SK-N-MC (cell line): ENCODE measurements around the gene KDELR1.

Experiments used
- DNase-seq: peaks from one replicate; pipeline ENCODE4 v3.0.0-alpha.2; 2011; ENCODE audit warnings: low read depth, low spot score
- H3K27ac ChIP-seq: fragments of 200-600 bp; sonication (generic); 2 replicates; pipeline ENCODE4 v1.5.1; 2016; ENCODE audit warnings: mixed run types
- H3K36me3 ChIP-seq: fragments of 200-600 bp; sonication (generic); 2 replicates; pipeline ENCODE4 v1.6.1; 2017; ENCODE audit warnings: antibody characterized with exemption, low read length, mixed read lengths; ENCODE audit not compliant: insufficient read depth
- H3K4me3 ChIP-seq: fragments of 200-600 bp; sonication (generic); 2 replicates; pipeline ENCODE4 v1.5.1; 2016
- H3K9ac ChIP-seq: fragments of 200-600 bp; sonication (generic); 2 replicates; pipeline ENCODE4 v1.8.0; 2017; ENCODE audit warnings: mixed run types, mixed read lengths; ENCODE audit not compliant: insufficient read length
- H3K9me3 ChIP-seq: fragments of 200-600 bp; sonication (generic); 2 replicates; pipeline ENCODE4 v1.6.1; 2017; ENCODE audit warnings: low read depth, mild to moderate bottlenecking, antibody characterized with exemption, low read length, moderate library complexity, mixed read lengths
- EZH2 ChIP-seq: fragments of 200-600 bp; sonication (generic); IDR thresholded peaks from one replicate; pipeline ENCODE4 v1.6.1; 2017; ENCODE audit warnings: antibody characterized with exemption
- FOXP2 ChIP-seq: optimal IDR thresholded peaks from 2 replicates; pipeline ENCODE3; 2011; ENCODE audit warnings: mild to moderate bottlenecking, moderate library complexity; ENCODE audit not compliant: insufficient read depth; ENCODE audit errors: extremely low read length, control extremely low read depth
- POLR2AphosphoS5 ChIP-seq: IDR thresholded peaks from 2 replicates; pipeline ENCODE4 v1.6.1; 2012; ENCODE audit warnings: mild to moderate bottlenecking, low read depth, low read length, borderline replicate concordance

KDELR1 gene

GRCh38 chr19:48371367-48371766 lies 20.0 kb downstream of the KDELR1 start:
- no peaks in the 10 kb centered on the region for H3K36me3 ChIP-seq
- no peak overlapping the region for H3K4me3 ChIP-seq
- H3K9ac ChIP-seq = no peak overlapping the region
- TF ChIP-seq EZH2 (no peak), POLR2AphosphoS5 (no peak), FOXP2 (no peak)
- no peak for DNase-seq
- H3K27ac ChIP-seq = peak overlapping the region; percentile 91; the same call in 1 of the 2 replicates
- H3K9me3 ChIP-seq = no peaks in the 10 kb centered on the region

DNA sequence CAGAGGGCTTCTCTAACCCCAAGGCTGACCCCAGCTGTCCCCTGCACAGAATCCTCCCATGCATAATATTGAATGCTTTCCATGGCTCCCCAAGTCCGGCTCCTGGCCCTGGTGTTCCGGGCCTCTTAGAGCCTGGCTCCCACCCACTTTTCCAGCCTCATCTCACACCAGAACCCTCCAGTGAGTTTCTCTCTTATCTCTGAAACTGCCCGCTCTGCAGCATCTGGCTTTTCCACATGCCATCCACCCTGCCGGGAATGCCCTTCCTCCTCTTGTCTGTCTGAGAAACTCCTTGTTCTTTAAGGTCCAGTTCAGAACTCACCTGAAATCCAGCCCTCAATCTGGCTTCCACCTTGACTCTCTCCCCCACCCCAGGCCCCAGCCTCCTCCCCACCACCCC lies 20.4 kb downstream of the KDELR1 start:
- TF ChIP-seq EZH2 (no peak), FOXP2 (no peak), POLR2AphosphoS5 (no peak)
- H3K9me3 ChIP-seq = no peaks in the 10 kb centered on the region
- H3K4me3 ChIP-seq = no peak overlapping the region
- H3K36me3 ChIP-seq = no peaks in the 10 kb centered on the region
- H3K27ac ChIP-seq = no peak overlapping the region
- DNase-seq = no peak
- H3K9ac ChIP-seq = no peak overlapping the region

DNA sequence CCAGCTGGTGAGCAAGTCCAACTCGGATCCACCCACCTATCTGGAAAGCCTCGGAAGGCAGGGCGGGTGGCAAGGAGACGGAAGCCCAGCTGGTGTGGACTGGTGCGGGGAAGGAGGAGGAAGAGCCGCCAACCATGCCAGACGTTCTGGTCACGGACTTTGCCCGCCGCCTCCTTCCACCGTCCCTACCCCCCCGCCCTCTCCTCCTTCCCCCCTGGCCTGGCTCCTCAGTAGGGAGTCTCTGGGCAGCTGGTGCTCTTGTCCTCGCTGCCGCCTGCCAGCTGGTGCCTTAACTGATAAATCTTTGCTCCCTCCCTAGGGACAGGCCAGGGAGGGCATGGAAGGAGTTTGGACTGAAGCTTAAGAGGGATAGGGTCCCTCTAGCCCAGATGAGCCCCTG lies 22.4 kb downstream of the KDELR1 start:
- Histone ChIP-seq H3K27ac (no peak overlapping the region), H3K4me3 (no peak overlapping the region), H3K36me3 (no peaks in the 10 kb centered on the region), H3K9ac (no peak overlapping the region), H3K9me3 (no peaks in the 10 kb centered on the region)
- no peak for TF ChIP-seq EZH2
- TF ChIP-seq POLR2AphosphoS5 = no peak
- TF ChIP-seq FOXP2 = no peak
- DNase-seq = no peak

DNA sequence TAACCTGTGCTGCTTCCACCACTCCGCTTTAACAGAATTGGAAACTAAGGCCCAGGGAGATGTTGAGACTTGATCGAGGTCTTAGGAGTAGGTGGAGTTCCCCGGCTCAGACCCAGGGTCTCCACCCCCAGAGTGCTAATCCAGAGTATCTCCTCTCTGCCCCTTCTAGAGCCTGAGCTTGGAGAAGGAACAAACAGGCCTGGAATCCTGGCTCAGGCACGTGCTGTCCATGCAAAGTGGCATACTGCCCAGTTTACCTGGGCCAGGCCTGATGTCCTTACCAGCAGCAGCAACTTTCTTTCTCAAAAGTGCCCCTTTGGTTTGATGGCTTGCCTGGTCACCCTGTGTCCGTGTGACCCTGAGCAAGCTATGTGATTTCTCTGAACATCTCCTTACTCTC lies 23.5 kb downstream of the KDELR1 start:
- Histone ChIP-seq H3K9me3 (no peaks in the 10 kb centered on the region), H3K27ac (peak overlapping the region; percentile 61), H3K4me3 (no peak overlapping the region), H3K36me3 (no peaks in the 10 kb centered on the region), H3K9ac (no peak overlapping the region)
- no peak for TF ChIP-seq POLR2AphosphoS5
- TF ChIP-seq FOXP2 = no peak
- TF ChIP-seq EZH2 = no peak
- DNase-seq = no peak

- Histone ChIP-seq H3K36me3 (no peaks in the 10 kb centered on the region), H3K4me3 (no peak overlapping the region), H3K9ac (no peak overlapping the region), H3K9me3 (no peaks in the 10 kb centered on the region), H3K27ac (no peak overlapping the region)
- no peak for DNase-seq
- TF ChIP-seq EZH2 (no peak), FOXP2 (no peak), POLR2AphosphoS5 (no peak)
These were observed 25.7 kb downstream of the KDELR1 start for GRCh38 chr19:48365602-48366001.

DNA sequence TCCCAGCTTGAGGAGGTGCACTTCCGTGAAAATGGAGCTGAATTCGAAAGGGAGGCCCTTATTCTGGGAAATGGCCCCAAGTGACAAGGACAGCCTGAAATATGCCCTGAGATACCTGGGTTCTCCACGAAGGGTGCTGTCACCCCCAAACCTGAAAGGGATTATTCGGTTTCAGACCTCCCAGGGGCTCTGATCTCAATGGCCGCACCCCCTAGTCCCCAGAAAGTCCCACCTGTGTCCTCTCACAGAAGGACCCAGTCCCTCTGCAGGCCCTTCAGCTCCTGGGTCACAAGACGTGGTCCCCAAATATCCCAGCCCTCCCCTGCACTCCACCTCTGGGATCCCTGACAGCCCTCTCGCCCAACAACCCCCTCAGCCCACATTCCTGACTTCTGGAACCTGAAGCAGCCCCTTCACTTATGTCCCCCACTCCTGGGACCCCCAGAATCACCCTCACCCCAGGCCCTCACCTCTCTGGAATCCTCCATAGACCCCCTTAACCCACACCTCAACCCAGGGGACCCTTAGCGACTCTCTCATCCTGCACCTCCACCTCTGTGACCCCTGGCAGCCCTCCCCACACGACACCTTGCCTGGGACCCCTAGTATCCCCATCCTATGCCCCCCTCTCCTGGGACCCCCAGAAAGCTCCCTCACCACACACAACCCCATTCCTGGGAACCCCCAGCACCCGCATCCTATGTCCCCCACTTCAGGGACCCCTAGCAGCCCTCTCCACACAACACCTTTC lies 26.6 kb downstream of the KDELR1 start:
- no peak for TF ChIP-seq EZH2
- no peak for TF ChIP-seq FOXP2
- no peak for TF ChIP-seq POLR2AphosphoS5
- Histone ChIP-seq H3K27ac (peak overlapping the region; percentile 78), H3K9ac (peak overlapping the region; percentile 32), H3K36me3 (no peaks in the 10 kb centered on the region), H3K4me3 (no peak overlapping the region), H3K9me3 (no peaks in the 10 kb centered on the region)
- no peak for DNase-seq

GRCh38 chr19:48363810-48364597 lies 27.3 kb downstream of the KDELR1 start, which contains the start of the genes SYNGR4 and TMEM143:
Gene SYNGR4 (plus strand): TSS chr19:48364367. CDS start chr19:48365843, 1,476 bp downstream.
Gene TMEM143 (minus strand): TSS chr19:48363940. CDS start chr19:48363920, 20 bp downstream.
- H3K27ac ChIP-seq = peak within 1 kb of the TSS; percentile 88
- no peaks in the 10 kb centered on the region for H3K9me3 ChIP-seq
- peak; percentile 71 for TF ChIP-seq FOXP2
- TF ChIP-seq EZH2 = no peak
- peak; percentile 68 for TF ChIP-seq POLR2AphosphoS5
- peak within 1 kb of the TSS; percentile 86 for H3K9ac ChIP-seq
- peak within 1 kb of the TSS; percentile 88 for H3K4me3 ChIP-seq
- peak; percentile 95 for DNase-seq
- H3K36me3 ChIP-seq = no peaks in the 10 kb centered on the region

DNA sequence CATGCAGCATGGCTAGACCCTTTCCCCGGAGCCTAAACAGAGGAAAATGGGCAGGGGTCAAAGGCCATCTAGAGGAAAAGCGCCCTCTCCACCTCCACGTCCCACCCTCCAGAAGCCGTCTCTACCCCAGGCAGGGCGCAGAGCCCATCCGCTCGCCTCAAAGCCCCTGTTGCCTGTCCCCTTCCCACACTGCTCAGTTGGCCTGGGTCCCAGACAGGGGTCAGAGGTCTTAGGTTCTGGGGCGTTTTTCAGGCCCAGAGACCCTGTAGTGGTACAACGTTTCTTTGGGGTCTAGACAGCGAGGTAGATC lies 27.9 kb downstream of the KDELR1 start:
- Histone ChIP-seq H3K4me3 (peak overlapping the region; percentile 88), H3K27ac (peak overlapping the region; percentile 88), H3K36me3 (no peaks in the 10 kb centered on the region), H3K9me3 (no peaks in the 10 kb centered on the region), H3K9ac (peak overlapping the region; percentile 86)
- DNase-seq = no peak
- TF ChIP-seq POLR2AphosphoS5 (no peak; the same call in 1 of the 2 replicates), EZH2 (no peak), FOXP2 (no peak)
